22Rv1 (cell line): Measurements from ENCODE around the gene TERT.

Source experiments
- ZFX ChIP-seq: fragments of 450-650 bp; IDR thresholded peaks from 2 replicates; pipeline ENCODE4 v1.6.1; 2017; ENCODE audit warnings: antibody characterized with exemption, borderline replicate concordance
- TF ChIP-seq, protein P1 (sequence below): fragments of 450-650 bp; IDR thresholded peaks from 2 replicates; pipeline ENCODE4 v1.5.1; 2017; ENCODE audit warnings: mild to moderate bottlenecking

DNA sequence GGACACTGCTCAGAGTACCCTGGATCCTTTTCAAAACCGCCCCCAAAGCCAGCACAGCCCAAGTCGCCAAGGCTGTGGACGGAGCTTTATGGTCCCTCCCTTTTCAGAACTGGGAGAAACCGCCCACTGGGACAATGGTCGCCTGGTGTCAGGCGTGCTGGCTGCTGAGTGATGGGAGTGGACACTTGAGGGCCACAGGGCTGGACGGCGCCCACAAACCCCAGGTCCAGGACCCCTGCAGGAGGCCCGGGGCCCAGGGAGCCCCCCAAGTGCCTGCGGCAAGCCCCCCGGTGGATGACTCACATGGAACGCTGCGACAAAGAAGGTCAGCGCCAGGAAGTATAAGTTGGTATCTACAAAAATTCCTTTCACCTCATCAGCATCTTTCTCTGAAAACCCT, 39.1 kb upstream of the TERT start:
- TF ChIP-seq, protein P1, sequence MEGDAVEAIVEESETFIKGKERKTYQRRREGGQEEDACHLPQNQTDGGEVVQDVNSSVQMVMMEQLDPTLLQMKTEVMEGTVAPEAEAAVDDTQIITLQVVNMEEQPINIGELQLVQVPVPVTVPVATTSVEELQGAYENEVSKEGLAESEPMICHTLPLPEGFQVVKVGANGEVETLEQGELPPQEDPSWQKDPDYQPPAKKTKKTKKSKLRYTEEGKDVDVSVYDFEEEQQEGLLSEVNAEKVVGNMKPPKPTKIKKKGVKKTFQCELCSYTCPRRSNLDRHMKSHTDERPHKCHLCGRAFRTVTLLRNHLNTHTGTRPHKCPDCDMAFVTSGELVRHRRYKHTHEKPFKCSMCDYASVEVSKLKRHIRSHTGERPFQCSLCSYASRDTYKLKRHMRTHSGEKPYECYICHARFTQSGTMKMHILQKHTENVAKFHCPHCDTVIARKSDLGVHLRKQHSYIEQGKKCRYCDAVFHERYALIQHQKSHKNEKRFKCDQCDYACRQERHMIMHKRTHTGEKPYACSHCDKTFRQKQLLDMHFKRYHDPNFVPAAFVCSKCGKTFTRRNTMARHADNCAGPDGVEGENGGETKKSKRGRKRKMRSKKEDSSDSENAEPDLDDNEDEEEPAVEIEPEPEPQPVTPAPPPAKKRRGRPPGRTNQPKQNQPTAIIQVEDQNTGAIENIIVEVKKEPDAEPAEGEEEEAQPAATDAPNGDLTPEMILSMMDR = no peak
- no peak for TF ChIP-seq ZFX
